Measurements from ENCODE around the gene TTC38.

TTC38 gene

GRCh38 chr22:46238541-46238940, 29.3 kb upstream of the TTC38 start:
- ChIA-PET CTCF (no interaction called here), POLR2A (no interaction called here)
- TF ChIP-seq CTCF (IDR thresholded peaks at IDR 0.05; ENCODE audit: insufficient read depth, low read length, missing control alignments): no peak
- no peak overlapping the region for H3K4me3 ChIP-seq (ENCODE audit: low read depth, low read length)
- no peak for DNase-seq (ENCODE audit: low read depth, low spot score)

- CTCF ChIA-PET: interaction anchor here (1.0 kb wide), 1 partner anchor 9 kb away, joined by 3 read pairs; no protein-coding TSS in a partner anchor
- H3K4me3 ChIP-seq (ENCODE audit: low read depth, low read length): no peak overlapping the region
- no peak for DNase-seq (ENCODE audit: low read depth, low spot score)
- no peak for TF ChIP-seq CTCF (IDR thresholded peaks at IDR 0.05; ENCODE audit: insufficient read depth, low read length, missing control alignments)
- POLR2A ChIA-PET: no interaction called here
Measured at GRCh38 chr22:46239261-46240048, 28.4 kb upstream of the TTC38 start.

DNA sequence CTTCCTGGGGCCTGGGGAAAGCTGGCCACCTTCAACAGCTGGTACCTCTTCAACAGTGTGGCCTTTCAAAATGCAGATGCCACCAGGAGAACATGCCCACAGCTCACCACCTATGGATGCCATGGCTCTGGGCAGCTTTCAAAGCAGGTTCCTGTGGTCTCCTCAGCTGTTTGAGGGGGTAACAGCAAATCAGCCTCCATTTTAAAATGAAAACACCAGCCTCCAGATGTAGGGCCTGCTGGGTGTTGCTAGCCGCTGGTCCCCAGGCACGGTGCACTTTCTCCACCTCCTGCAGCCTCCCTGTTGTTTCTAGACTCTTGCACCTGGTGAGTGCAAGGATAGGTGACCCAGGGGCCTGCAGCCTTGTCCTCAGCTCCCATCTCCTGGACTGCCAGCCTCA, 27.7 kb upstream of the TTC38 start:
- no peak for DNase-seq (ENCODE audit: low read depth, low spot score)
- TF ChIP-seq CTCF (IDR thresholded peaks at IDR 0.05; ENCODE audit: insufficient read depth, low read length, missing control alignments): no peak
- ChIA-PET CTCF (interaction anchor here (1.0 kb wide), 1 partner anchor 8 kb away, joined by 3 read pairs; no protein-coding TSS in a partner anchor), POLR2A (no interaction called here)
- H3K4me3 ChIP-seq (ENCODE audit: low read depth, low read length): no peak overlapping the region

- ChIA-PET POLR2A (no interaction called here), CTCF (no interaction called here)
- H3K4me3 ChIP-seq (ENCODE audit: low read depth, low read length): no peak overlapping the region
- no peak for DNase-seq (ENCODE audit: low read depth, low spot score)
- TF ChIP-seq CTCF (IDR thresholded peaks at IDR 0.05; ENCODE audit: insufficient read depth, low read length, missing control alignments): no peak
Measured at GRCh38 chr22:46240506-46240905, 27.3 kb upstream of the TTC38 start.

- TF ChIP-seq CTCF (IDR thresholded peaks at IDR 0.05; ENCODE audit: insufficient read depth, low read length, missing control alignments): no peak
- no peak overlapping the region for H3K4me3 ChIP-seq (ENCODE audit: low read depth, low read length)
- ChIA-PET CTCF (no interaction called here), POLR2A (no interaction called here)
- no peak for DNase-seq (ENCODE audit: low read depth, low spot score)
Measured at GRCh38 chr22:46240907-46241306, 26.9 kb upstream of the TTC38 start.

GRCh38 chr22:46241396-46242007, 26.3 kb upstream of the TTC38 start:
- CTCF ChIA-PET: interaction anchor here (0.6 kb wide), 1 partner anchor 300 kb away, joined by 3 read pairs; no protein-coding TSS in a partner anchor
- H3K4me3 ChIP-seq (ENCODE audit: low read depth, low read length): no peak overlapping the region
- no peak for TF ChIP-seq CTCF (IDR thresholded peaks at IDR 0.05; ENCODE audit: insufficient read depth, low read length, missing control alignments)
- POLR2A ChIA-PET: no interaction called here
- no peak for DNase-seq (ENCODE audit: low read depth, low spot score)

Data from AG04449 (cell line).